Measurements from ENCODE around the gene VWA3B.

VWA3B gene

GRCh38 chr2:98167916-98168315, 80.9 kb downstream of the VWA3B start:
- H3K27ac ChIP-seq = no peak overlapping the region
- DNase-seq (ENCODE audit: low read depth, low spot score) = no peak

DNA sequence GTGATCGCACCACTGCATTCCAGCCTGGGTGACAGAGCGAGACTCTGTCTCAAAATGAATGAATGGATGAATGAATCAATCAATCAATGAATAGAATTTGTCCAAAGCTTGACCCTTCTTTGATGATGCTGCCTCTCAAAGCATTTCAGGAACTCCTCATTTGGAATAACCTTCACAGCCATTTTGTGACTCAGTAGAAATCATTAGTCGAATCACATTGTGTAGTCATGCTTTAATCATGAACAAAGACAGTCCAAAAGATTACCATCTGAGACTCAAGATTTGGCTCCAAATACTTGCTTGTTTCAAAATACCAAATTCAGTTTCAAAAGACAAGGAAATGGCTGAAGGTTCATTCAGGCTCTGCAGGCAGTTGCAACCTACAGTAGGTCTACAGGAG, 83.1 kb downstream of the VWA3B start:
- DNase-seq (ENCODE audit: low read depth, low spot score) = no peak
- no peak overlapping the region for H3K27ac ChIP-seq

- DNase-seq (ENCODE audit: low read depth, low spot score) = no peak
- no peak overlapping the region for H3K27ac ChIP-seq
Measured at GRCh38 chr2:98172150-98172765, 85.3 kb downstream of the VWA3B start.

GRCh38 chr2:98172951-98173350, 86.0 kb downstream of the VWA3B start:
- no peak overlapping the region for H3K27ac ChIP-seq
- DNase-seq (ENCODE audit: low read depth, low spot score) = no peak

DNA sequence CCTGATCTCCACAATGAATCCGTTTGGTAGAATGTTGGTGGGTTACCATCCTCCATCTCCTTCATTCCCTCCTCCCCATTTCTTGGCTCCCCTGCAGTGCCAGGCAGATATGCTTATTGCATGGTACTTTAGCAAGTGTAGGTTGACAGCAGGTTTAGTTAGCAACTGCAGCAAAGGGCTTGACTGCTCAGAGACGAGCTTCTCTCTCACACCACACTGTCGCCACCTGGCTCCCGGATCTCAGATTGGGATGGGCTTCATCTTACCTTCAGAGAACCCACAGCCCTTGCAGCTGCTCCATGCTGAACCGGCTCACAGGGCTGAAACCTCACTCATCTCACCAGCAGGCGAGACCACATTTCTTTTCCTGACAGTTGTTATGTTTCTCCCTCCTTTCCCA, 88.8 kb downstream of the VWA3B start:
- DNase-seq (ENCODE audit: low read depth, low spot score) = no peak
- no peak overlapping the region for H3K27ac ChIP-seq

GRCh38 chr2:98177286-98177685, 90.3 kb downstream of the VWA3B start:
- no peak overlapping the region for H3K27ac ChIP-seq

GRCh38 chr2:98177986-98178385, 91.0 kb downstream of the VWA3B start:
- no peak for DNase-seq (ENCODE audit: low read depth, low spot score)
- H3K27ac ChIP-seq = no peak overlapping the region

More at GRCh38 chr2:98177286-98177685, 90.3 kb downstream of the VWA3B start:
- no peak for DNase-seq (ENCODE audit: low read depth, low spot score)

- DNase-seq (ENCODE audit: low read depth, low spot score) = peak; percentile 54
- peak overlapping the region; percentile 85 for H3K27ac ChIP-seq
Measured at GRCh38 chr2:98180456-98180855, 93.5 kb downstream of the VWA3B start.

DNA sequence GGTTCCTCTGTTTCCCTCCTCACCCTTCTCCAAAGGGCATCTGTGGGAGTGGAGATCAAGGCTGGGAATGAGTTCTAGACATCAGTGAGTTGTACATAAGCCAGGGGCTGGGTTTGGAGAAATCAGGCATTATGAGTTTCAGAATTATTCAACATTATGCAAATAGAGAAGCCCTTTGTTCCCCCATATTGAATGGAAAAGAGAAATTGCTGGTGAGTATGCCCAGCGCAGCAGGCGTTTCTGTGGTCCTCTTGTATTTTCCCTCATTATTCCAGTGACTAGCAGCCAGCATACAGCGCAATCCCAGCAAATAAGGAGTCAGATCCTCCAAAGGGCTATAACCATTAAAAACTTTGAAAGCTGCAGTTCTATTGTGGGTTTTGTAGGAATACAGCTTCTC, 94.4 kb downstream of the VWA3B start:
- DNase-seq (ENCODE audit: low read depth, low spot score) = no peak
- H3K27ac ChIP-seq = no peak overlapping the region

DNA sequence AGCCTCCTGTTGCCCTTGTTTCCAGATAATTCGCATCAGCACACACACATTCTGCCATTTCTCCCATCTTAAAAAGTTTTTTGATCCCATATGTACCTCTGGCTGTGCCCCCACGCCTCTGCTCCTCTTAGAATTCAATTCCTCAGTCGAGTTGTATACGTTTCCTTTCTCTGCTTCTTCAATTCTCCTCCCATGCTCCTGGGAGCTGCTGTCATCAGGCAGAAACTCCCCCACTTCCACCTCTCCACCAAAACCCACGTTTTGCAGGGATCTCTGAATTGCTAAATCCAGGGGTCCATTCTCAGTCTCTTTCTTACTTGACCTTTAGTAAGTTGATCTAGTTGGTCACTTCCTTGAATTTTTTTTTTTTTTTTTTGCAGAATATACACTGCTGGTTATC, 98.8 kb downstream of the VWA3B start:
- H3K27ac ChIP-seq = no peak overlapping the region
- DNase-seq (ENCODE audit: low read depth, low spot score) = no peak

DNA sequence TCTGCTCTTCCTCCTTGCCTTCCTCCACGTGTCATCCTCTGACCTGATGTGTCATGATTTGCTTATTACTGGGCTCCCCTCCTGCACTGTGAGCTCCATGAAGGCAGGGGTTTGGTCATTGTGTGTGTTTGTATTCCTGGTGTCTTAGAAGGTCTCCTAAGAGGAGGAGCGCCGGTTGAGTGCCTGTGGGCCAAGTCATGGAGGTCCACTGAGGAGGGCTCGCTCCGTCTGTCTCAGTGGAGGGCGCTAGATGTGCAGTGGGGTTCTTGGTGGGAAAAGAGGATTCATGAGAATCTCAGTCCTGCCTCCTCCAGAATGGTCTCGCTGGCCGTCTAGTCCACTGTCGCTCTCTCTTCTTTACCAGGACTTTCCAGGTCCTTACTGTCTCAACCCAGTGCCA, 100.2 kb downstream of the VWA3B start:
- DNase-seq (ENCODE audit: low read depth, low spot score) = no peak
- H3K27ac ChIP-seq = no peak overlapping the region

- H3K27ac ChIP-seq = no peak overlapping the region
- DNase-seq (ENCODE audit: low read depth, low spot score) = peak; percentile 76
Measured at GRCh38 chr2:98188351-98189046, 101.5 kb downstream of the VWA3B start.

DNA sequence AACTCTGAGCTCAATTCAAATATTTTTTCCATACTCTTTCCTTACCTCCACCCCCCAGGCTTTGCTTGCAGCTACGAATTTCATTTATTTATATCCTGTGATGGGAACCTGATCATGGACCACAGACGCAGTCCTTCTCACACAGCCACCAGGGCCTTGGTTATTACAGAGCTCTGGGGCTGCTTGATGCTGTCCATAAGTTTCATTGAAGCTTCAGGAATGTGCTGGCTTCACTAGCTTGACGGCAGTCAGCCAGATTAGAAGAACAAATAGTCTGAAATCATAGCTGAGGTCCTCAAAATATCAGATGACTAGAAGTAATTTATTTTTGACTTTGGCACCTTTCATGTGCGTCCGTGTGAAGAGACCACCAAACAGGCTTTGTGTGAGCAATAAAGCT, 104.9 kb downstream of the VWA3B start:
- no peak for DNase-seq (ENCODE audit: low read depth, low spot score)
- H3K27ac ChIP-seq = no peak overlapping the region

DNA sequence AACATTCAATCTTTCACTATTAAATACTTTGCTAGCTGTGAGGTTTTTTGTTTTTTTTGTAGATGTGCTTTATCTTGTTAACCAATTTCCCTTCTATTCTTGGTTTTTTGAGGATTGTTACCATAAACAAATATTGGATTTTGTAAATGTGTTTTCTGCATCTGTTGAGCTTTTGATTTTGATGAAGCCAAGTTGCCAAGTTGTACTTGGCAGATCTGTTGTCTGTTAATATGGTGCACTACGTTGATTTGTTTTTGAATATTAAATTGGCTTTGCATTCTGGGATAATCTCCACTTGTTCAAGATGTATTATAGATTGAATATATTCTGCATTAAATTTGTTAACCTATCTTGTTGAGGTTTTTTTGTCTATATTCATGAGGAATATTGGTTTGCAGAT, 114.6 kb downstream of the VWA3B start:
- no peak overlapping the region for H3K27ac ChIP-seq

DNA sequence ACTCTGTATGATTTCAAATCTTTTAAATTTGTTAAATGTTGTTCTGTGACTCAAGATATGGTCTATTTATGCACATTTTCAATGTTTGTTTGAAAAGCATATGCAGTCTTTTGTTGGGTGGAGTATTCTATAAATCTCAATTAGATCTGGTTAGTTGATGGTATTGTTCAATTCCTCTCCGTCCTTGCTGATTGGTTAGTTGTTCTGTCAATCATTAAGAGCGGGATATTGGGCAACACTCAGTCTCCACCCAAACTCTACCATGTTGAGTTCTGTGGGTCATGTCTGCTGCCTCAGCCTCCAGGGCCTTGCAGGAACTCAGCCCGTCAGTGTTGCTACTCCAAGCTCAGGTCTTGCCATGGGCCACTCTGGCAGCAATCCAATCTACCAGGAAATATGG, 118.9 kb downstream of the VWA3B start:
- DNase-seq (ENCODE audit: low read depth, low spot score) = no peak
- no peak overlapping the region for H3K27ac ChIP-seq

More for the DNA sequence above, 114.6 kb downstream of the VWA3B start:
- no peak for DNase-seq (ENCODE audit: low read depth, low spot score)

DNA sequence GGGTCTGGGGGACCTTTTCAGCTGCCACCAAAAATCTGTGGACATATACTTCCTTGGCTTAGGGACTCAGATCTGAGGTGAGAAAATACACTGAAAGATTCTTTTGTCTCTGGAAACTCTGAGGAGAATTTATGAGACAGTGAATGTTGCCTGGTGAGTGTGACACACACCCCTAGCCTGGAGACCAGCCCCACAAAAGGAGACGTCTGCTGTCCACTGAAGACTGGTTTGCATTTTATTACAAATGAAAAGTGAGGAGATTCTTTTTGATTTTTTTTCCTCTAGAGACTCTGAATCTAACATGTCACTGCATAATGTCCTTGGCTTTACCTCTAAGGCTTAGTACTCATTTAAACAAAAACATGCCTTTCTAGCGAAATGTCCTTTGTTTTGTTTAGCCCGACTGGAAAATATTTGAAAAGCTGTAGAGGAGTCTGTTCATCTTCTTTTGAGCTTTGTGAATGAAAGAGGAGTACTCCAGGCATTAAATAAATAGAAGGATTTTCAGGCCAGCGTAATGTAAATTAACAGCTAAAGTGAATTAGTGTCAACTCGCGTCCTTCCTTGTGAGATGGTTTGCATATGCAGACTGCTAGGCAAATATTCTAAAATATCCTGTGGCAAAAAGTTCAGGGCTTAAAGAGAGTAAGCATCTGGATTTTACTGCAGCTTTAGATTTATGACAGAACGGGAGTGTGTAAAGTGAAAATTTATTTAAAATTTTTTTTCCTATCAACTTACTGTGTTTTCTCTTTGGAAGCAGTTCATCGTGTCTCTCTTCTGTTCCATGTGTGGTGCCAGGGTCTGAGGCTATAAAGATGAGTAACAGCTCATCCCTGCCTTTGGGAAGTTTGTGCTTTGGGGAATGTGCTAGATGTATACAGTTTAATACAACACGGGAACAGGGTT, 125.4 kb downstream of the VWA3B start:
- DNase-seq (ENCODE audit: low read depth, low spot score) = no peak
- H3K27ac ChIP-seq = no peak overlapping the region

GRCh38 chr2:98216616-98217015, 129.6 kb downstream of the VWA3B start:
- peak overlapping the region; percentile 8 for H3K27ac ChIP-seq
- DNase-seq (ENCODE audit: low read depth, low spot score) = peak; percentile 6

- DNase-seq (ENCODE audit: low read depth, low spot score) = no peak
- no peak overlapping the region for H3K27ac ChIP-seq
Measured at GRCh38 chr2:98219152-98219551, 132.2 kb downstream of the VWA3B start.

GRCh38 chr2:98233941-98234340, 147.0 kb downstream of the VWA3B start:
- H3K27ac ChIP-seq = no peak overlapping the region
- no peak for DNase-seq (ENCODE audit: low read depth, low spot score)

DNA sequence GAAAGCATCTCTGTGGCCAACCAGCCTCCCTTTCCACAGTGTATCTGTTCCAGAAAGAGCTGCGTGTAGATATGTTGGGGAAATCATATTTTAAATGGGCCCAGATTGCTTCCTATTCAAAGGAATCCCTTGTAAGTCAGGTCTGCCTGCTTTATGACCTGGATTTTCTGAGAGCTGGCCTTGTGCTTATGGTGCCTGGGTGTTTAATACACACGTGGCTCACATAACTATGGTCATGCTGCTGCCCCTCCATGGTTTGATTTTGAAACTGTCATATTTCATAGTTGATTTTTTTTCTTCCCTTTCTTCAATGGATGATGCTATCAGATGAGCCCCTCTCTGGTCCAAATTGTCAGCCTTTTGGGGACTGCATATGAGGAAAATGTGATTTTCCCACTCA, 147.8 kb downstream of the VWA3B start:
- DNase-seq (ENCODE audit: low read depth, low spot score) = no peak
- no peak overlapping the region for H3K27ac ChIP-seq

- no peak overlapping the region for H3K27ac ChIP-seq
- no peak for DNase-seq (ENCODE audit: low read depth, low spot score)
Measured at GRCh38 chr2:98236935-98237334, 150.0 kb downstream of the VWA3B start.
